Head of caudate nucleus (tissue), 42 donors: ENCODE measurements around the gene DUS1L.

ENCODE experiments used
- DNase-seq, 42 donors: peaks; one replicate each; pipeline versions ENCODE4 v3.0.0 to v3.0.0-alpha.2; 2020 to 2021; ENCODE audit warnings: mixed read lengths in 7 of 42
- intact Hi-C: fragments of 100-400 bp; cut with DNase I; formaldehyde crosslinking; loops from one replicate; pipeline ENCODE4 v1.15.0; 2022

The DUS1L gene

GRCh38 chr17:82012640-82013295, 52.8 kb downstream of the DUS1L start:
- DNase-seq = no peak
- intact Hi-C loops = no loop called here

GRCh38 chr17:82012261-82012639, 53.4 kb downstream of the DUS1L start:
- no peak for DNase-seq
- intact Hi-C loops = no loop called here

- intact Hi-C loops = no loop called here
- no peak for DNase-seq
These were observed 53.9 kb downstream of the DUS1L start for GRCh38 chr17:82011617-82012187.

- no peak for DNase-seq
- intact Hi-C loops = no loop called here
These were observed 54.8 kb downstream of the DUS1L start for GRCh38 chr17:82010575-82011525.

- DNase-seq = no peak
- intact Hi-C loops = no loop called here
These were observed 56.2 kb downstream of the DUS1L start for GRCh38 chr17:82009413-82009812.

GRCh38 chr17:82008941-82009405, 56.6 kb downstream of the DUS1L start:
- intact Hi-C loops = no loop called here
- peak in 2 of 42 donors; percentile 46 to 52 for DNase-seq

- intact Hi-C loops = no loop called here
- DNase-seq = no peak
These were observed 57.2 kb downstream of the DUS1L start for GRCh38 chr17:82008258-82008940.
